ENCODE results near the gene RNF5.

- TF ChIP-seq POLR2AphosphoS5 (IDR thresholded peaks at IDR 0.05; ENCODE audit: low read depth, low read length) (no peak), POLR2A (IDR thresholded peaks at IDR 0.05; ENCODE audit: low read depth, low read length) (no peak)
Observed at GRCh38 chr6:32187009-32187709, 9.0 kb downstream of the RNF5 start.

Data from GM12892 (cell line).